HG03457 (cell line): ENCODE results near the gene LDLRAD4.
"Not testable (repeated sequence)": the region's sequence is repeated elsewhere in the genome, so short reads cannot be mapped to it uniquely, and the experiment has no call there.

Experiments
- ATAC-seq: cut with Tn5 transposase; IDR thresholded peaks from one replicate; pipeline ENCODE4 v1.9.1; 2021; ENCODE audit warnings: moderate number of reproducible peaks; ENCODE audit not compliant: unreplicated experiment

Gene LDLRAD4

GRCh38 chr18:13476312-13476711 is 257.8 kb downstream of the LDLRAD4 start:
- not testable (repeated sequence) for ATAC-seq

- ATAC-seq: no peak
Measured at GRCh38 chr18:13477147-13477683, 258.7 kb downstream of the LDLRAD4 start.

DNA sequence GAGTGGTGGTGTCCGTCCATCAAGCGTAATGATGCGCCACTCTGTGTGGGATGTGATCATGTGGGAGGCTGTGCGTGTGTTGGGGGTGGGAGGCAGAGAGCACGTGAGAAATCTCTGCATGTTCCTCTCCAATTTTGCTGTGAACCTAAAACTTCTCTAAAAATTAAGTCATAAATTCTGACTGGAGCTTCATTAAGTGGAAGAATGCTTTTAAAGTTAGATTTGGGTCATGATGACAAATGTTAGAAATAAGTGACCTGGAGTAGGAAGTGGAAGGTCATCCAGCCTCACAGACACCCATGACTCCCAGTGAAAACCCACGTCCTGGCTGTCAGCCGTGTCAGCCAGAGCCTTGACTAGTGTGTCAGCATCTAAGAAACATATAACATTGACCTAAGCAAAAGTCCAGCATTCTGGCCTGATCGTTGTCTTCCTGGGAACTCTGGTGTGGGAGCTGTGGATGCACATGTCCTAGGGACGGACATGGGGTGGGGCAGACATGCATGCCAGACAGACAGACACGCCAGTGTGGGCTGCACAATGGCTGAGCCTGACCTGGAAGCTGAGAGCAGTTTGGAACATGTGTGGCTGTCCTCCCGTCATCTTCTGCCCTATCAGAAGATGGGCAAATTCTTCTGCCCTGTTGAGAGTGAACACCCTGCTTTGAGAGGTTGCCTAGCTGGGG is 262.2 kb downstream of the LDLRAD4 start:
- no peak for ATAC-seq

- ATAC-seq: no peak
Measured at GRCh38 chr18:13481331-13481730, 262.8 kb downstream of the LDLRAD4 start.

GRCh38 chr18:13481820-13482617 is 263.5 kb downstream of the LDLRAD4 start:
- peak; percentile 90 for ATAC-seq

- no peak for ATAC-seq
Measured at GRCh38 chr18:13482618-13482945, 264.0 kb downstream of the LDLRAD4 start.

GRCh38 chr18:13483316-13484270 is 265.0 kb downstream of the LDLRAD4 start:
- no peak for ATAC-seq

DNA sequence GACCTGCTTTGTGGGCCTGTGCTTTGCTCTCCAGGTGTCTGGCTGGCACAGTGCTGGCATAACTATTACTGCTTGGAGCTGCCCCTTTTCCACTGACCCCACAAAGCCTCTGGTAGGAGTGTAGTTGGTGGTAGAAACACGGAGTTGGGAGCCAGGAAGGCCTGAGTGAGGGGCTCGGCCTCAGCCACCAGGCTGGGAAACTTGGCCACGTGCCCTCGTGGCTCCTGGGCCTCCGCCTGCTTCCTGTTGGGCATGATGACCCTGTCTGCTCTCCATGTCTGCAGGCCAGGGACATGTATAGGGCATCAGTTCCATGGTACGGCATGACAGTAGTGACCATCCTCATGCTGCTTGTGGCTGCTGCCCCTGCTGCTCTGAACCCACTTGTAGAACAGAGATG is 266.6 kb downstream of the LDLRAD4 start:
- ATAC-seq: no peak

DNA sequence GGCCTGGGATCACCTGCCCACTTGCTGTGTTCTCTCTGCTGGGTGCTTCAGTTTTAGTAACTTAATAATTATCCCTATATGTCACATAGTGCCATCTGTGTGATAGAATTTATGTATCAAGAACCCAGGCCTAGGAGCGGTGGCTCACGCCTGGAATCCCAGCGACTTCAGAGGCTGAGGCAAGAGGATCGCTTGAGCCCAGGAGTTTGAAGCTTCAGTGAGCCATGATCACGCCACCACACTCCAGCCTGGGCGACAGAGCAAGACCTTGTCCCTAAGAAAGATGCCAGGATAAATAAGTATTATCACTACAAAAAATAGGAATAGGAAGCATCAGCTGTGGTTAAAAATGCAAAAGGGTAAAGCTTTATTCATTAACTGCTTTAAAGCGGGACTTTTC is 267.0 kb downstream of the LDLRAD4 start:
- no peak for ATAC-seq

GRCh38 chr18:13486284-13486683 is 267.7 kb downstream of the LDLRAD4 start:
- ATAC-seq: no peak

- no peak for ATAC-seq
Measured at GRCh38 chr18:13486686-13487085, 268.1 kb downstream of the LDLRAD4 start.

DNA sequence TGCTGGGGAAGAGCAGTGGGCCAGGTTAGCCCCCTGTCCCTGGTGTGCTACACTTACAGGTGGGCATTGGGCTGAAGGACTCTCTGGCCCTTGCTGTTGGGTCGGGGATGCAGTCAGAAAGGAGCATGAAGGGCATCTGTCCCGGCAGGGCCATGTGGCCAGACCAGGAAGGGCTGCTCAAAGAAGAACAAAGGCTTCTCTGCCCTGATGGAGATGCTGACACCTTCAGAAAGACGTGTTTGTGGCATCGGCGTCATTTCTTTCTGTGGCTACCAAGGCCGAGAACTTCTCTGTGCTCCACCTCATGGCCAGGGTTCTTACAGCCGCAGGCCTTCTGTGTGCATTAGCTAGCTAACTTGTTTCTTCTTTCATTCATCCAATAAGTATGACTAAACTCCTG is 268.7 kb downstream of the LDLRAD4 start:
- no peak for ATAC-seq

GRCh38 chr18:13488281-13488929 is 269.8 kb downstream of the LDLRAD4 start:
- no peak for ATAC-seq

DNA sequence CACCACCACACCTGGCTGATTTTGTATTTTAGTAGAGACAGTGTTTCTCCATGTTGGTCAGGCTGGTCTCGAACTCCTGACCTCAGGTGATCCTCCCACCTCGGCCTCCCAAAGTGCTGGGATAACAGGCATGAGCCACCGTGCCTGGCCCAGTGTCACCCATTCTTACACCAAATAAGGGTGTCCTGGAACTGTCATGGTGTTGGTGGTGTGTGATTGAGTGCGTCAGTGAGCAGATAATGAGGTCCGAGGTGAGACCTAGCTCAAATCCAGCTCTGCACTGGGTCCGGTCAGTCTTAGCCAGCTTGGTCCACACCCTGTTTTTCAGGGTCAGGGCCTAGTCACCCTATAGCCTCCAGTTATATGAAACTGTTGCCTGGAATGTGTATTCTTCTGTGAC is 270.7 kb downstream of the LDLRAD4 start:
- not testable (repeated sequence) for ATAC-seq

GRCh38 chr18:13491138-13491537 is 272.6 kb downstream of the LDLRAD4 start:
- ATAC-seq: no peak

GRCh38 chr18:13492314-13492713 is 273.8 kb downstream of the LDLRAD4 start:
- ATAC-seq: no peak

DNA sequence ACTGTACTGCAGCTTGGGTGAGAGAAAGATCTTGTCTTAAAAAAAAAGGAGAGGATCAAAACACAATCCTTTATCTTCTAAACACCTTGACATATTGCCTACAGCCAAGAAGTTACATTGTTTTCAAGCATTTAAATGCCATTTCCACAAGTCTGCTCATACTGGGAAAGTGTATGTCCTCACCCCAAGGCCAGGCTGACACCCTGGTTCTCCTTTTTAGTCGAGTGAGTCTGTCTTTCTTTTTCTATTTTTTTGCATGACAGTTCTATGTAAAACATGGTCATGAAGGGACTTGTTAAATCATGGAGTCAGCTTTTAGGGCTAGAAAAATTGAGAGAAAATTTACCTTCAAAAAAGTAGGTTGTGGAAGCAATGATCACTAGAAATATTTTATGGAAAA is 274.5 kb downstream of the LDLRAD4 start:
- no peak for ATAC-seq

- ATAC-seq: no peak
Measured at GRCh38 chr18:13493725-13494124, 275.2 kb downstream of the LDLRAD4 start.

GRCh38 chr18:13494871-13495445 is 276.4 kb downstream of the LDLRAD4 start:
- ATAC-seq: no peak

GRCh38 chr18:13495961-13496360 is 277.4 kb downstream of the LDLRAD4 start:
- ATAC-seq: no peak
